ENCODE data around the gene POU5F1.
A peak's percentile ranks its signal among the peaks of the same experiment; 100 is the strongest.
"Not testable (repeated sequence)": the region's sequence is repeated elsewhere in the genome, so short reads cannot be mapped to it uniquely, and the experiment has no call there.

Gene POU5F1

DNA sequence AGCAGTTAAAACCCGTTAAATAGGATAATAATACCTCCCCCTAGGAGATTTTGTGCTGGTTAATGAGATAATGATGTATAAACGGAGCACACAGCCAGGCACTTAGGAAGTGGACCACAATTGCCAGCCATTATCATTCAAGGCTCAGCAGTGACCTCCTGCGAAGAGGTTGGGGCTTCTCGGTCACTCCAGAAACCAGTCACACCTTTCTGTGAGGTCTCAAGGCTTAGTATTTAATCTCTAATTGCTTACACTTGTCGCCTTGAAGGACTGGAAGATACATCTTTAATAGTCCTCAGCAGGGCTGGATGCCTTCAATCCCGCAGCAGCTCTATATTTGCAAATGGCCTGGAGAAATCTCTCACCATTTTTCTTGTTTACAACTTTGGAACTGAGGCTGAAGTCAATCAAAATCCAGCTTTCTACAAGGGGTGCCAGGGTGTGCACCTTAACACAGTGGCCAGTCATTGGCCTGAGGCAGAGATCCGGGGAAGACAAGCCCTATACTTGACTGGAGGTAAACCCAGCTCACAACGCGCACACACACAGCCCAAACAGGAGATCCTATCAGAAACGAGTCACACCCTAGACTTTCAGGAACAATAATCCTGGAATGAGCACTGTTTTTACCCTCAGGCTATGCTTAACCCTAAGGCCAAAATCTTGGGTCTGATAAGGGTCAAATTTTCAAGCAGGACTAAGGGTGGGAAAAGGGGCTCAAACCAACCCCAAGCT lies 1.2 kb downstream of the POU5F1 start:
- DNase-seq (ENCODE audit: extremely low read depth, insufficient read length) = no peak
- H3K27me3 ChIP-seq (replicated peaks; ENCODE audit: control insufficient read depth, insufficient read depth, low read length) = no peaks in the 10 kb centered on the region
- TF ChIP-seq, protein P1, sequence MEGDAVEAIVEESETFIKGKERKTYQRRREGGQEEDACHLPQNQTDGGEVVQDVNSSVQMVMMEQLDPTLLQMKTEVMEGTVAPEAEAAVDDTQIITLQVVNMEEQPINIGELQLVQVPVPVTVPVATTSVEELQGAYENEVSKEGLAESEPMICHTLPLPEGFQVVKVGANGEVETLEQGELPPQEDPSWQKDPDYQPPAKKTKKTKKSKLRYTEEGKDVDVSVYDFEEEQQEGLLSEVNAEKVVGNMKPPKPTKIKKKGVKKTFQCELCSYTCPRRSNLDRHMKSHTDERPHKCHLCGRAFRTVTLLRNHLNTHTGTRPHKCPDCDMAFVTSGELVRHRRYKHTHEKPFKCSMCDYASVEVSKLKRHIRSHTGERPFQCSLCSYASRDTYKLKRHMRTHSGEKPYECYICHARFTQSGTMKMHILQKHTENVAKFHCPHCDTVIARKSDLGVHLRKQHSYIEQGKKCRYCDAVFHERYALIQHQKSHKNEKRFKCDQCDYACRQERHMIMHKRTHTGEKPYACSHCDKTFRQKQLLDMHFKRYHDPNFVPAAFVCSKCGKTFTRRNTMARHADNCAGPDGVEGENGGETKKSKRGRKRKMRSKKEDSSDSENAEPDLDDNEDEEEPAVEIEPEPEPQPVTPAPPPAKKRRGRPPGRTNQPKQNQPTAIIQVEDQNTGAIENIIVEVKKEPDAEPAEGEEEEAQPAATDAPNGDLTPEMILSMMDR (IDR thresholded peaks at IDR 0.05; ENCODE audit: insufficient read depth, low read length, poor library complexity, severe bottlenecking) = no peak
- no peaks in the 10 kb centered on the region for H3K36me3 ChIP-seq (ENCODE audit: control insufficient read depth, insufficient read depth, low read length)
- H3K4me3 ChIP-seq (replicated peaks; ENCODE audit: low read depth, low read length) = no peak overlapping the region

- Histone ChIP-seq H3K4me3 (replicated peaks; ENCODE audit: low read depth, low read length) (no peak overlapping the region), H3K36me3 (ENCODE audit: control insufficient read depth, insufficient read depth, low read length) (no peaks in the 10 kb centered on the region), H3K27me3 (replicated peaks; ENCODE audit: control insufficient read depth, insufficient read depth, low read length) (no peaks in the 10 kb centered on the region)
- TF ChIP-seq, protein P1 (IDR thresholded peaks at IDR 0.05; ENCODE audit: insufficient read depth, low read length, poor library complexity, severe bottlenecking) = no peak
- no peak for DNase-seq (ENCODE audit: extremely low read depth, insufficient read length)
These were observed 1.9 kb downstream of the POU5F1 start for GRCh38 chr6:31168606-31169005.

DNA sequence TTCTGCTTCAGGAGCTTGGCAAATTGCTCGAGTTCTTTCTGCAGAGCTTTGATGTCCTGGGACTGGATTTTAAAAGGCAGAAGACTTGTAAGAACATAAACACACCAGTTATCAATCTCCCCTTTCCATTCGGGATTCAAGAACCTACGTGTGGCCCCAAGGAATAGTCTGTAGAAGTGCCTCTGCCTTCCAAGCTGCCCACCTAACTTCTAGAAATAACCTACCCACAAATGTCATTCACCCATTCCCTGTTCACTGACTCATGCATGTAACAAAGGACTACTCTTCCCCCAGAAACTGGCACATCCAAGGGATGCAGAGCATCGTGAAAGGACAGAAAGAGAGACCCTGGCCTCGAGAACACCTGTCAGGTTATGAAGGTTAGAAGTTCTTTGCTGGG lies 4.5 kb downstream of the POU5F1 start:
- no peak overlapping the region for H3K4me3 ChIP-seq (replicated peaks; ENCODE audit: low read depth, low read length)
- H3K36me3 ChIP-seq (ENCODE audit: control insufficient read depth, insufficient read depth, low read length) = peaks cover 3% of the 10 kb centered on the region; the same call in 1 of the 2 replicates
- DNase-seq (ENCODE audit: extremely low read depth, insufficient read length) = no peak
- no peaks in the 10 kb centered on the region for H3K27me3 ChIP-seq (replicated peaks; ENCODE audit: control insufficient read depth, insufficient read depth, low read length)
- TF ChIP-seq, protein P1 (IDR thresholded peaks at IDR 0.05; ENCODE audit: insufficient read depth, low read length, poor library complexity, severe bottlenecking) = no peak

GRCh38 chr6:31165064-31165832 lies 5.2 kb downstream of the POU5F1 start:
- peak; percentile 57 for DNase-seq (ENCODE audit: extremely low read depth, insufficient read length)
- H3K27me3 ChIP-seq (replicated peaks; ENCODE audit: control insufficient read depth, insufficient read depth, low read length); H3K36me3 ChIP-seq (ENCODE audit: control insufficient read depth, insufficient read depth, low read length): not testable (repeated sequence)
- peak overlapping the region; percentile 53 for H3K4me3 ChIP-seq (replicated peaks; ENCODE audit: low read depth, low read length)

DNA sequence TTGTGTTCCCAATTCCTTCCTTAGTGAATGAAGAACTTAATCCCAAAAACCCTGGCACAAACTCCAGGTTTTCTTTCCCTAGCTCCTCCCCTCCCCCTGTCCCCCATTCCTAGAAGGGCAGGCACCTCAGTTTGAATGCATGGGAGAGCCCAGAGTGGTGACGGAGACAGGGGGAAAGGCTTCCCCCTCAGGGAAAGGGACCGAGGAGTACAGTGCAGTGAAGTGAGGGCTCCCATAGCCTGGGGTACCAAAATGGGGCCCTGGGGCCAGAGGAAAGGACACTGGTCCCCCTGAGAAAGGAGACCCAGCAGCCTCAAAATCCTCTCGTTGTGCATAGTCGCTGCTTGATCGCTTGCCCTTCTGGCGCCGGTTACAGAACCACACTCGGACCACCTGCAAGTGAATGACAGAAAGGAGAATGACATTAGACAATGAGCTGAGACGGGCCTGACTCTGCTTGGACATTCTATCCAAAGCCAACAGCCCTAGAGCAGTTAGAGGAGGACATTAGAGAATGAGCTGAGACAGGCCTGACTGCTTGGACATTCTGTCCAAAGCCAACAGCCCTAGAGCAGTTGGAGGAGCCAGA lies 5.9 kb downstream of the POU5F1 start:
- not testable (repeated sequence) for H3K36me3 ChIP-seq (ENCODE audit: control insufficient read depth, insufficient read depth, low read length); H3K27me3 ChIP-seq (replicated peaks; ENCODE audit: control insufficient read depth, insufficient read depth, low read length)
- peak; percentile 40 for DNase-seq (ENCODE audit: extremely low read depth, insufficient read length)
- peak overlapping the region; percentile 53 for H3K4me3 ChIP-seq (replicated peaks; ENCODE audit: low read depth, low read length)

- no peak overlapping the region; the same call in 1 of the 2 replicates for H3K4me3 ChIP-seq (replicated peaks; ENCODE audit: low read depth, low read length)
- no peaks in the 10 kb centered on the region for H3K27me3 ChIP-seq (replicated peaks; ENCODE audit: control insufficient read depth, insufficient read depth, low read length)
- DNase-seq (ENCODE audit: extremely low read depth, insufficient read length) = no peak
- H3K36me3 ChIP-seq (ENCODE audit: control insufficient read depth, insufficient read depth, low read length) = peaks cover 3% of the 10 kb centered on the region; the same call in 1 of the 2 replicates
- TF ChIP-seq, protein P1 (IDR thresholded peaks at IDR 0.05; ENCODE audit: insufficient read depth, low read length, poor library complexity, severe bottlenecking) = no peak
These were observed 6.6 kb downstream of the POU5F1 start for GRCh38 chr6:31163922-31164321.
